CD4-positive, alpha-beta T cell treated with Interferon gamma for 1 hour (primary cell): ENCODE data around the gene SLC5A6.

Experiments
- DNase-seq: peaks from one replicate; pipeline ENCODE4 v3.0.0-alpha.2; 2020

The SLC5A6 gene

GRCh38 chr2:27236136-27236535 is 24.1 kb upstream of the SLC5A6 start:
- DNase-seq, result no peak

GRCh38 chr2:27233341-27233740 is 21.3 kb upstream of the SLC5A6 start:
- DNase-seq, result no peak

GRCh38 chr2:27231921-27232320 is 19.9 kb upstream of the SLC5A6 start:
- no peak for DNase-seq

- no peak for DNase-seq
Measured at GRCh38 chr2:27227501-27227900, 15.4 kb upstream of the SLC5A6 start.

GRCh38 chr2:27225526-27225925 is 13.5 kb upstream of the SLC5A6 start:
- DNase-seq, result no peak

- no peak for DNase-seq
Measured at GRCh38 chr2:27223416-27223815, 11.3 kb upstream of the SLC5A6 start.

- no peak for DNase-seq
Measured at GRCh38 chr2:27222407-27222806, 10.3 kb upstream of the SLC5A6 start.

- no peak for DNase-seq
Measured at GRCh38 chr2:27221166-27221565, 9.1 kb upstream of the SLC5A6 start.

GRCh38 chr2:27220091-27220490 is 8.0 kb upstream of the SLC5A6 start:
- DNase-seq, result no peak

GRCh38 chr2:27219091-27219490 is 7.0 kb upstream of the SLC5A6 start:
- DNase-seq, result no peak

- DNase-seq, result no peak
Measured at GRCh38 chr2:27218614-27219013, 6.5 kb upstream of the SLC5A6 start.

- DNase-seq, result peak; percentile 82
Measured at GRCh38 chr2:27217173-27218121, 5.4 kb upstream of the SLC5A6 start, which contains the start of gene CAD. Gene CAD, plus strand, starts transcription at chr2:27217369. Its CDS starts 183 bp downstream, at chr2:27217552.

GRCh38 chr2:27216416-27217137 is 4.5 kb upstream of the SLC5A6 start:
- DNase-seq, result no peak

GRCh38 chr2:27214941-27215340 is 2.9 kb upstream of the SLC5A6 start:
- no peak for DNase-seq

- DNase-seq, result peak; percentile 69
Measured at GRCh38 chr2:27212626-27213471, 781 bp upstream of the SLC5A6 start.

- DNase-seq, result no peak
Measured at GRCh38 chr2:27211241-27211942, 676 bp downstream of the SLC5A6 start.

GRCh38 chr2:27209621-27210401 is 2.3 kb downstream of the SLC5A6 start:
- DNase-seq, result no peak

- no peak for DNase-seq
Measured at GRCh38 chr2:27208486-27209050, 3.5 kb downstream of the SLC5A6 start.

- no peak for DNase-seq
Measured at GRCh38 chr2:27206346-27206745, 5.7 kb downstream of the SLC5A6 start.

GRCh38 chr2:27205206-27205605 is 6.9 kb downstream of the SLC5A6 start:
- no peak for DNase-seq

- no peak for DNase-seq
Measured at GRCh38 chr2:27204566-27204965, 7.5 kb downstream of the SLC5A6 start.
